Measurements from ENCODE around the gene LSM14B.

- TF ChIP-seq CTCF (conservative IDR thresholded peaks at IDR 0.05 in 1 of 2, IDR thresholded peaks at IDR 0.05 in 1 of 2; ENCODE audit: extremely low read depth in 1 of 2, insufficient read depth in 1 of 2, low read depth in 1 of 2, low read length in 2 of 2) (no peak), EZH2 (IDR thresholded peaks at IDR 0.05; ENCODE audit: borderline replicate concordance, low read length) (no peak)
These were observed 28.9 kb downstream of the LSM14B start for GRCh38 chr20:62151225-62151624.

Data from mammary epithelial cell (primary cell).